Measurements from ENCODE around the gene NF1. TPM values are rescaled to one million over a fixed set of nuclear protein-coding genes. Genes with fewer than 3 reads are reported as not detected.

NF1 gene
- total RNA-seq, 4 donors from 2014 or later = 40.9 to 64.8 (median 44.5) TPM

DNA sequence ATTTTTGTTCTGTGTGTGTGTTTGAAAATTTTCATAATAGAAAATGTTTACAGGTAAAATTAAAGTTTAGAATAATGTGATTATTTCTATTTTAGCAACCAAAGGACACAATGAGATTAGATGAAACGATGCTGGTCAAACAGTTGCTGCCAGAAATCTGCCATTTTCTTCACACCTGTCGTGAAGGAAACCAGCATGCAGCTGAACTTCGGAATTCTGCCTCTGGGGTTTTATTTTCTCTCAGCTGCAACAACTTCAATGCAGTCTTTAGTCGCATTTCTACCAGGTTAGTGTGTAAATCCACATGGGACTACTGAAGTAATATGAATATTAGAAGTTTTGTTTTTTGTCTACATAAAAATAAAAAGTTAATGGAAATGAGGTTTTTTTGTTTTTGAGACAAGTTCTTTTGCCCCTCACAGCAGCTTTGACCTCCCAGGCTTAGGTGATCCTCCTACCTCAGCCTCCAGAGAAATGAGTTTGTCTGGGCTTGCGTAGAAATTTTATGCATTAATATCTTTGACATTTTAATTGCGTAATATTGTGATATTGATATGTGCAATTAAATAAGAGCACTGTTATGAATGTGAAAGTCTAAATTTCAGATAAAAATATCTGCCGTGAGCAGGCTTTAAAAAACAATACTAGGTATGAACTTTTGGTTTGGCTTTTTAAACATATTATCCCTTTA lies 68.5 kb downstream of the NF1 start:
- Histone ChIP-seq H3K9me3 (no peaks in the 10 kb centered on the region), H3K4me1 (no peaks in the 10 kb centered on the region), H3K27me3 (no peaks in the 10 kb centered on the region), H3K27ac (replicated peaks in 1 of 4) (no peak overlapping the region), H3K4me3 (no peak overlapping the region), H3K36me3 (peaks cover 0 to 38% (median 11%) of the 10 kb centered on the region in 4 donors)
- intact Hi-C loops (cut with DNase I) = no loop called here
- TF ChIP-seq EP300 (IDR thresholded peaks at IDR 0.05) (no peak), CTCF (IDR thresholded peaks at IDR 0.05) (no peak), POLR2A (IDR thresholded peaks at IDR 0.05; ENCODE audit: low read depth) (no peak), POLR2AphosphoS5 (IDR thresholded peaks at IDR 0.05) (no peak)
- no peak for DNase-seq (ENCODE audit: extremely low spot score)
- WGBS = 90% methylated on average over 7 of the region's 7 CpGs

- no peaks in the 10 kb centered on the region for H3K9me3 ChIP-seq
- H3K36me3 ChIP-seq = peaks cover 0 to 37% (median 9%) of the 10 kb centered on the region in 4 donors
- H3K4me3 ChIP-seq = no peak overlapping the region
- intact Hi-C loops (cut with DNase I) = no loop called here
- DNase-seq (ENCODE audit: extremely low spot score) = no peak
- WGBS = 91% methylated on average over 3 of the region's 3 CpGs
- TF ChIP-seq POLR2A (IDR thresholded peaks at IDR 0.05; ENCODE audit: low read depth) = no peak
- TF ChIP-seq POLR2AphosphoS5 (IDR thresholded peaks at IDR 0.05) = no peak
- no peak for TF ChIP-seq EP300 (IDR thresholded peaks at IDR 0.05)
- TF ChIP-seq CTCF (IDR thresholded peaks at IDR 0.05) = no peak
- H3K27ac ChIP-seq (replicated peaks in 1 of 4) = no peak overlapping the region
- no peaks in the 10 kb centered on the region for H3K27me3 ChIP-seq
- H3K4me1 ChIP-seq = no peaks in the 10 kb centered on the region
Observed at GRCh38 chr17:31167111-31167510, 72.3 kb downstream of the NF1 start.

GRCh38 chr17:31171701-31172100 lies 76.9 kb downstream of the NF1 start:
- H3K27me3 ChIP-seq = no peaks in the 10 kb centered on the region
- no peaks in the 10 kb centered on the region for H3K9me3 ChIP-seq
- H3K4me3 ChIP-seq = no peak overlapping the region
- TF ChIP-seq CTCF (IDR thresholded peaks at IDR 0.05) (no peak), POLR2AphosphoS5 (IDR thresholded peaks at IDR 0.05) (no peak), EP300 (IDR thresholded peaks at IDR 0.05) (no peak)
- no peak for DNase-seq (ENCODE audit: extremely low spot score)
- H3K4me1 ChIP-seq = no peaks in the 10 kb centered on the region
- no peak overlapping the region for H3K27ac ChIP-seq (replicated peaks in 1 of 4)
- intact Hi-C loops (cut with DNase I) = no loop called here
- H3K36me3 ChIP-seq = peaks cover 0 to 13% (median 2%) of the 10 kb centered on the region in 4 donors

GRCh38 chr17:31172388-31172787 lies 77.6 kb downstream of the NF1 start:
- no peak overlapping the region for H3K4me3 ChIP-seq
- no peaks in the 10 kb centered on the region for H3K27me3 ChIP-seq
- no peak overlapping the region for H3K27ac ChIP-seq (replicated peaks in 1 of 4)
- peaks cover 0 to 8% (median 2%) of the 10 kb centered on the region in 4 donors for H3K36me3 ChIP-seq
- 97% methylated on average over 7 of the region's 7 CpGs for WGBS
- intact Hi-C loops (cut with DNase I) = no loop called here
- no peak for DNase-seq (ENCODE audit: extremely low spot score)
- no peaks in the 10 kb centered on the region for H3K4me1 ChIP-seq
- no peaks in the 10 kb centered on the region for H3K9me3 ChIP-seq
- TF ChIP-seq POLR2A (IDR thresholded peaks at IDR 0.05; ENCODE audit: low read depth) = no peak
- TF ChIP-seq POLR2AphosphoS5 (IDR thresholded peaks at IDR 0.05) = no peak
- no peak for TF ChIP-seq EP300 (IDR thresholded peaks at IDR 0.05)
- TF ChIP-seq CTCF (IDR thresholded peaks at IDR 0.05) = no peak

DNA sequence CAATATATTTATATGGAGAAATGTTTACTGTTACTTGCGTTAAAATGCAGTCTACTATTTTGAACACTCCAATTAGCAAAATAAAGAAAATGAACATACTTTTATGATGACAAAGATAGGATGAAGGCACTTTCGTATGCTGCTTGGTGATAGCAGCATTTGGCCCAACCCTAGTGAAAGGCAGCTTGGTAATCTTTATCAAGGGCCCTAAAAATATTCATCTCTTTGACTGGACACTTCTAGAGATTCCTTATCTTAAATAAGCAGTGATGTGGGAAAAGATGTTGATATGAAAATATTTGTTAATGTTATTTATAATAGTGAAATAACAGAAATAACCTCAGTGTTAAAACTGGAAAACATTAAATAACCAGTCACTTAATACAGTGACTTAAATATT lies 79.4 kb downstream of the NF1 start:
- no peaks in the 10 kb centered on the region for H3K27me3 ChIP-seq
- intact Hi-C loops (cut with DNase I) = no loop called here
- TF ChIP-seq POLR2A (IDR thresholded peaks at IDR 0.05; ENCODE audit: low read depth) (no peak), CTCF (IDR thresholded peaks at IDR 0.05) (no peak), POLR2AphosphoS5 (IDR thresholded peaks at IDR 0.05) (no peak), EP300 (IDR thresholded peaks at IDR 0.05) (no peak)
- no peaks in the 10 kb centered on the region for H3K4me1 ChIP-seq
- 97% methylated on average over 2 of the region's 2 CpGs for WGBS
- no peak overlapping the region for H3K4me3 ChIP-seq
- no peak overlapping the region for H3K27ac ChIP-seq (replicated peaks in 1 of 4)
- peaks cover 0 to 8% (median 2%) of the 10 kb centered on the region in 4 donors for H3K36me3 ChIP-seq
- no peaks in the 10 kb centered on the region for H3K9me3 ChIP-seq
- no peak for DNase-seq (ENCODE audit: extremely low spot score)
